K562 (cell line): ENCODE data around the gene ASCC3. TPM values are rescaled to one million over a fixed set of nuclear protein-coding genes. Genes with fewer than 3 reads are reported as not detected.

Experiments
- ATAC-seq: fragments of 200-7000 bp; cut with Tn5 transposase; 3 replicates; pipeline ENCODE4 v1.9.1; 2020; ENCODE audit warnings: moderate library complexity
- BruUV-seq: library from RNA; stranded (reverse); fragments of 400-500 nt; replicated peaks from 2 replicates; lab custom pipeline; 2021; lab: Mats Ljungman, UMichigan
- CTCF ChIA-PET: fragments of 300-600 bp; formaldehyde crosslinking; extraction: SDS; loops from one replicate; lab custom pipeline; 2021; ENCODE audit warnings: low intra/inter-chr PET ratio; lab: Yijun Ruan, JAX
- POLR2A ChIA-PET: fragments of 300-600, 350-650 bp; sonication (Branson Sonifier 250); formaldehyde crosslinking; extraction: SDS; loops from one replicate; lab custom pipeline; 2021; ENCODE audit warnings: antibody characterized with exemption, inconsistent platforms; lab: Yijun Ruan, JAX
- DNase-seq, 4 experiments: peaks; one replicate each; pipeline versions ENCODE4 v3.0.0 to v3.0.0-alpha.2; 2011 to 2018; ENCODE audit warnings: low spot score in 3 of 4, mixed read lengths in 3 of 4; ENCODE audit errors: extremely low read depth in 1 of 4
- FAIRE-seq: peaks from 2 replicates; lab custom pipeline; 2011; peaks lifted over from hg19 to GRCh38; lab: Jason Lieb, UNC
- H2AFZ ChIP-seq: 2 replicates; pipeline ENCODE4 v1.6.0; 2011; ENCODE audit warnings: low read depth, low read length, control low read depth, inconsistent platforms
- H3K27ac ChIP-seq: fragments of 200-600 bp; 3 replicates; pipeline ENCODE4 v1.8.0; 2011; ENCODE audit warnings: low read depth, mild to moderate bottlenecking, control low read depth, inconsistent platforms, low read length, moderate library complexity, mixed read lengths; ENCODE audit errors: extremely low read depth
- H3K27me3 ChIP-seq, 2 experiments: fragments of 300-600 bp in 1 of 2; 2 replicates in 1 of 2; 3 replicates in 1 of 2; pipeline versions ENCODE4 v1.6.0 to v1.8.0; 2011; ENCODE audit warnings: inconsistent platforms in 2 of 2, low read length in 2 of 2, mild to moderate bottlenecking in 1 of 2, mixed read lengths in 1 of 2, moderate library complexity in 1 of 2; ENCODE audit not compliant: control insufficient read depth in 2 of 2, insufficient read depth in 2 of 2
- H3K36me3 ChIP-seq: fragments of 300-600 bp; 3 replicates; pipeline ENCODE4 v1.8.0; 2011; ENCODE audit warnings: mild to moderate bottlenecking, low read length, inconsistent platforms; ENCODE audit not compliant: control insufficient read depth, insufficient read depth
- H3K4me1 ChIP-seq, 2 experiments: fragments of 200-600 bp in 1 of 2; replicated peaks in 1 of 2; 2 replicates in 1 of 2; 3 replicates in 1 of 2; pipeline versions ENCODE4 v1.5.1 to v1.8.0; 2011; ENCODE audit warnings: inconsistent platforms in 2 of 2, low read length in 2 of 2, mild to moderate bottlenecking in 1 of 2, mixed read lengths in 1 of 2, moderate library complexity in 1 of 2; ENCODE audit not compliant: control insufficient read depth in 2 of 2, insufficient read depth in 2 of 2
- H3K4me2 ChIP-seq: 2 replicates; pipeline ENCODE4 v1.6.1; 2011; ENCODE audit warnings: low read length, control low read depth, inconsistent platforms, mixed read lengths; ENCODE audit not compliant: insufficient read depth
- H3K4me3 ChIP-seq: fragments of 200-600 bp; sonication (generic), shearing (Covaris generic); 2 replicates; pipeline ENCODE4 v1.5.1; 2016; ENCODE audit warnings: control low read depth, inconsistent platforms
- H3K79me2 ChIP-seq: fragments of 200-600 bp; 3 replicates; pipeline ENCODE4 v1.8.0; 2011; ENCODE audit warnings: low read length, inconsistent platforms; ENCODE audit not compliant: control insufficient read depth, insufficient read depth
- H3K9ac ChIP-seq, 2 experiments: 2 replicates each; pipeline versions ENCODE4 v1.6.0 to v1.6.1; 2011; ENCODE audit warnings: low read depth in 2 of 2, low read length in 2 of 2, control low read depth in 1 of 2, inconsistent platforms in 1 of 2, mild to moderate bottlenecking in 1 of 2, mixed read lengths in 1 of 2; ENCODE audit not compliant: insufficient read depth in 1 of 2
- H3K9me1 ChIP-seq: one replicate; pipeline ENCODE4 v1.6.0; 2011; ENCODE audit warnings: inconsistent platforms, mild to moderate bottlenecking, low read length, moderate library complexity; ENCODE audit not compliant: control insufficient read depth, insufficient read depth
- H3K9me3 ChIP-seq: replicated peaks from 2 replicates; pipeline ENCODE4 v1.5.1; 2011; ENCODE audit warnings: low read depth, low read length, inconsistent platforms; ENCODE audit not compliant: control insufficient read depth, insufficient read depth
- H4K20me1 ChIP-seq: replicated peaks from 2 replicates; pipeline ENCODE4 v1.6.1; 2011; ENCODE audit warnings: low read length, inconsistent platforms, mixed read lengths; ENCODE audit not compliant: control insufficient read depth, insufficient read depth
- CREB5 ChIP-seq: fragments of 250-450 bp; sonication (Bioruptor Pico); IDR thresholded peaks from 2 replicates; pipeline ENCODE4 v1.5.0; 2020; ENCODE audit warnings: mild to moderate bottlenecking
- DNMT1 ChIP-seq: fragments of 450-650 bp; IDR thresholded peaks from 2 replicates; pipeline ENCODE4 v1.6.1; 2016; ENCODE audit warnings: antibody characterized with exemption, mild to moderate bottlenecking
- GTF2A2 ChIP-seq: IDR thresholded peaks from 2 replicates; pipeline ENCODE4 v1.6.1; 2016; ENCODE audit warnings: mild to moderate bottlenecking, missing genetic modification characterization, missing compliant biosample characterization
- IRF1 ChIP-seq: sonication (generic); formaldehyde crosslinking; IDR thresholded peaks from 2 replicates; pipeline ENCODE4 v1.8.0; 2022; ENCODE audit warnings: missing genetic modification reagents, mild to moderate bottlenecking, borderline replicate concordance
- TFAP4 ChIP-seq: sonication (generic); formaldehyde crosslinking; IDR thresholded peaks from 2 replicates; pipeline ENCODE4 v1.8.0; 2022; ENCODE audit warnings: missing genetic modification reagents, mild to moderate bottlenecking, moderate library complexity, borderline replicate concordance
- ZBTB40 ChIP-seq, 2 experiments: fragments of 450-650 bp in 1 of 2; sonication (generic) in 1 of 2; formaldehyde crosslinking in 1 of 2; IDR thresholded peaks; 2 replicates each; pipeline versions ENCODE4 v1.7.1 to v1.9.0; 2016 to 2022; ENCODE audit warnings: inconsistent platforms in 1 of 2, mild to moderate bottlenecking in 1 of 2, missing genetic modification reagents in 1 of 2
- ZBTB5 ChIP-seq: fragments of 450-650 bp; IDR thresholded peaks from 2 replicates; pipeline ENCODE4 v1.6.1; 2017; ENCODE audit warnings: antibody characterized with exemption
- WGBS: fragments of 100-300 bp; shearing (Covaris generic); methylation state at CpG from one replicate; pipeline ENCODE4 v1.1.6; 2016; ENCODE audit warnings: low coverage, mixed read lengths; ENCODE audit not compliant: insufficient coverage; ENCODE audit errors: missing lambda C conversion rate; 5-methylcytosine and 5-hydroxymethylcytosine counted together
- in situ Hi-C: fragments of 300-500 bp; cut with MboI; formaldehyde crosslinking; loops from 4 replicates; pipeline ENCODE4 v1.15.0; 2018; ENCODE audit warnings: inconsistent platforms, mixed read lengths
- intact Hi-C: fragments of 100-400 bp; cut with micrococcal nuclease; formaldehyde crosslinking; loops from 2 replicates; pipeline ENCODE4 v1.14.2; 2022
- polyA plus RNA-seq, 8 experiments: library from polyadenylated mRNA; depleted of rRNA in 4 of 8; stranded (reverse) in 5 of 8; unstranded in 3 of 8; fragments of >200 nt; fragmentation: Nextera tagmentation in 2 of 8; fragmentation: Illumina TruSeq in 1 of 8; extraction: Ambion mirVana in 2 of 8; extraction: Trizol in 1 of 8; gene quantifications; 2 replicates each; pipeline versions ENCODE4 v1.2.1 to v1.2.3, GENCODE V29; 2011 to 2014; ENCODE audit warnings: inconsistent platforms in 1 of 8, missing spikeins in 1 of 8
- total RNA-seq, 7 experiments: library from RNA; depleted of rRNA in 6 of 7; stranded (reverse); fragments of >200 nt in 6 of 7; fragmentation: Illumina TruSeq in 2 of 7; extraction: Trizol in 2 of 7; gene quantifications; 2 replicates each; pipeline versions ENCODE4 v1.2.1 to v1.2.3, GENCODE V29; 2011 to 2021; ENCODE audit warnings: low replicate concordance in 1 of 7

The ASCC3 gene
- total and polyA plus RNA-seq, 9 of the 15 experiments (the other 6 are each of a cell fraction or from before 2014, with no cell fraction given) = 16.1 to 56.1 (median 33.9) TPM

- in situ Hi-C loops (loop anchor here (10.0 kb wide), 1 partner anchor 608 kb away; no protein-coding TSS in a partner anchor), intact Hi-C loops (no loop called here)
- WGBS = 0% methylated on average over 3 of the region's 3 CpGs
- Histone ChIP-seq H3K79me2 (no peaks in the 10 kb centered on the region), H3K27ac (no peak overlapping the region), H3K27me3 (peaks cover 10 to 20% of the 10 kb centered on the region in 2 experiments), H2AFZ (no peak overlapping the region), H3K9ac (no peak overlapping the region), H3K9me3 (no peaks in the 10 kb centered on the region), H3K4me2 (no peak overlapping the region), H3K4me1 (no peaks in the 10 kb centered on the region), H3K9me1 (no peaks in the 10 kb centered on the region), H4K20me1 (no peaks in the 10 kb centered on the region), H3K36me3 (no peaks in the 10 kb centered on the region), H3K4me3 (no peak overlapping the region)
- DNase-seq (no peak), FAIRE-seq (no peak), ATAC-seq (no peak)
- ChIA-PET CTCF (no interaction called here), POLR2A (no interaction called here)
- BruUV-seq = no TSS peak
- TF ChIP-seq CREB5 (CRISPR knock-in tag) (no peak), DNMT1 (no peak), ZBTB40 (IDR thresholded peaks at IDR 0.05) (no peak), ZBTB40 (CRISPR knock-in tag; IDR thresholded peaks at IDR 0.05) (no peak), GTF2A2 (no peak), TFAP4 (CRISPR knock-in tag) (no peak), IRF1 (no peak), ZBTB5 (no peak)
Observed at GRCh38 chr6:100472674-100473073, 408.5 kb downstream of the ASCC3 start.
